HG03097 (cell line): ENCODE measurements around the gene ZNF784.

ENCODE experiments used
- ATAC-seq: cut with Tn5 transposase; IDR thresholded peaks from one replicate; pipeline ENCODE4 v1.9.1; 2021; ENCODE audit not compliant: unreplicated experiment, low FRiP score

ZNF784 gene

GRCh38 chr19:55622242-55622969, 2.0 kb downstream of the ZNF784 start:
- no peak for ATAC-seq

- no peak for ATAC-seq
Measured at GRCh38 chr19:55621673-55622231, 2.6 kb downstream of the ZNF784 start.

- no peak for ATAC-seq
Measured at GRCh38 chr19:55621205-55621672, 3.1 kb downstream of the ZNF784 start.

- no peak for ATAC-seq
Measured at GRCh38 chr19:55620410-55621204, 3.8 kb downstream of the ZNF784 start.

GRCh38 chr19:55619286-55619685, 5.1 kb downstream of the ZNF784 start:
- no peak for ATAC-seq

- no peak for ATAC-seq
Measured at GRCh38 chr19:55618426-55618825, 5.9 kb downstream of the ZNF784 start.

GRCh38 chr19:55617426-55617825, 6.9 kb downstream of the ZNF784 start:
- ATAC-seq: no peak

- ATAC-seq: no peak
Measured at GRCh38 chr19:55616395-55616875, 7.9 kb downstream of the ZNF784 start.

GRCh38 chr19:55615543-55616394, 8.6 kb downstream of the ZNF784 start:
- ATAC-seq: no peak

- ATAC-seq: no peak
Measured at GRCh38 chr19:55614711-55615542, 9.4 kb downstream of the ZNF784 start.

- ATAC-seq: no peak
Measured at GRCh38 chr19:55613930-55614710, 10.2 kb downstream of the ZNF784 start.

- no peak for ATAC-seq
Measured at GRCh38 chr19:55613396-55613795, 11.0 kb downstream of the ZNF784 start.

GRCh38 chr19:55611983-55612645, 12.3 kb downstream of the ZNF784 start:
- ATAC-seq: no peak

GRCh38 chr19:55611300-55611982, 12.9 kb downstream of the ZNF784 start:
- no peak for ATAC-seq

- ATAC-seq: no peak
Measured at GRCh38 chr19:55609326-55609725, 15.0 kb downstream of the ZNF784 start.

- ATAC-seq: no peak
Measured at GRCh38 chr19:55606817-55607216, 17.5 kb downstream of the ZNF784 start.

GRCh38 chr19:55606471-55606787, 17.9 kb downstream of the ZNF784 start:
- ATAC-seq: no peak
